Neural progenitor cell (in vitro differentiated cells): ENCODE results near the gene MARVELD1. TPM values are rescaled to one million over a fixed set of nuclear protein-coding genes. Genes with fewer than 3 reads are reported as not detected.

Experiments
- DNase-seq: peaks from one replicate; pipeline ENCODE4 v3.0.0-alpha.2; 2016; ENCODE audit warnings: low spot score
- H2AFZ ChIP-seq: fragments of 200-600 bp; sonication (generic); replicated peaks from 2 replicates; pipeline ENCODE4 v1.6.1; 2016; ENCODE audit warnings: antibody characterized with exemption
- H3F3A ChIP-seq: fragments of 200-600 bp; sonication (generic); 2 replicates; pipeline ENCODE4 v1.6.1; 2016; ENCODE audit warnings: antibody characterized with exemption, low read depth
- H3K27ac ChIP-seq: fragments of 200-600 bp; sonication (generic); 2 replicates; pipeline ENCODE4 v1.5.1; 2016; ENCODE audit warnings: mild to moderate bottlenecking
- H3K27me3 ChIP-seq: fragments of 200-600 bp; sonication (generic); 2 replicates; pipeline ENCODE4 v1.6.1; 2016; ENCODE audit warnings: mild to moderate bottlenecking, moderate library complexity
- H3K36me3 ChIP-seq: fragments of 200-600 bp; sonication (generic); 2 replicates; pipeline ENCODE4 v1.5.1; 2016
- H3K4me1 ChIP-seq: fragments of 200-600 bp; sonication (generic); 2 replicates; pipeline ENCODE4 v1.6.1; 2016; ENCODE audit warnings: mixed run types
- H3K4me2 ChIP-seq: fragments of 200-600 bp; sonication (generic); 2 replicates; pipeline ENCODE4 v1.6.1; 2016
- H3K4me3 ChIP-seq: fragments of 200-600 bp; sonication (generic); 2 replicates; pipeline ENCODE4 v1.5.1; 2016
- H3K79me2 ChIP-seq: fragments of 200-600 bp; sonication (generic); 2 replicates; pipeline ENCODE4 v1.6.1; 2016; ENCODE audit warnings: low read depth
- H3K9ac ChIP-seq: fragments of 200-600 bp; sonication (generic); 2 replicates; pipeline ENCODE4 v1.6.1; 2016
- H3K9me3 ChIP-seq: fragments of 200-600 bp; sonication (generic); 2 replicates; pipeline ENCODE4 v1.5.1; 2016; ENCODE audit warnings: low read depth
- H4K20me1 ChIP-seq: fragments of 200-600 bp; sonication (generic); 2 replicates; pipeline ENCODE4 v1.6.1; 2016; ENCODE audit warnings: low read depth
- H3K27ac Mint-ChIP-seq: 3 replicates; pipeline ENCODE4 v1.8.0; 2021; ENCODE audit warnings: mixed read lengths
- H3K27me3 Mint-ChIP-seq: 2 replicates; pipeline ENCODE4 v1.8.0; 2022; ENCODE audit warnings: low read depth, mild to moderate bottlenecking, inconsistent platforms, moderate library complexity, mixed read lengths; ENCODE audit not compliant: insufficient read depth
- H3K36me3 Mint-ChIP-seq: 3 replicates; pipeline ENCODE4 v1.8.0; 2021; ENCODE audit warnings: mixed read lengths
- H3K4me1 Mint-ChIP-seq: 3 replicates; pipeline ENCODE4 v1.8.0; 2021; ENCODE audit warnings: mixed read lengths
- H3K4me3 Mint-ChIP-seq: 3 replicates; pipeline ENCODE4 v1.8.0; 2021; ENCODE audit warnings: mild to moderate bottlenecking, moderate library complexity, mixed read lengths
- H3K9me3 Mint-ChIP-seq: 3 replicates; pipeline ENCODE4 v1.8.0; 2020; ENCODE audit warnings: mixed read lengths
- CTCF ChIP-seq: fragments of 200-600 bp; sonication (generic); IDR thresholded peaks from 2 replicates; pipeline ENCODE4 v1.5.1; 2017; ENCODE audit warnings: antibody characterized with exemption, mild to moderate bottlenecking
- EZH2 ChIP-seq: fragments of 200-600 bp; sonication (generic); IDR thresholded peaks from 2 replicates; pipeline ENCODE4 v1.6.1; 2017; ENCODE audit warnings: antibody characterized with exemption, mild to moderate bottlenecking, moderate library complexity
- EZH2phosphoT487 ChIP-seq: fragments of 200-600 bp; sonication (generic); IDR thresholded peaks from 2 replicates; pipeline ENCODE4 v1.6.1; 2017; ENCODE audit warnings: antibody characterized with exemption
- total RNA-seq: library from RNA; depleted of rRNA; stranded (reverse); fragments of >200 nt; gene quantifications from 2 replicates; pipeline ENCODE4 v1.2.3, GENCODE V29; 2015; ENCODE audit warnings: low replicate concordance

MARVELD1 gene
- total RNA-seq: 7.1 and 21.9 TPM in 2 replicates

- Mint-ChIP-seq H3K27ac (peak within 1 kb of the TSS; percentile 97), H3K27me3 (peaks cover 7% of the 10 kb centered on the region), H3K4me3 (peak within 1 kb of the TSS; percentile 98), H3K9me3 (no peaks in the 10 kb centered on the region), H3K36me3 (peaks cover 1% of the 10 kb centered on the region), H3K4me1 (peaks cover 38% of the 10 kb centered on the region)
- peak within 1 kb of the TSS; percentile 81 for H2AFZ ChIP-seq
- peaks cover 30% of the 10 kb centered on the region for H3K4me1 ChIP-seq
- H3K27me3 ChIP-seq: no peaks in the 10 kb centered on the region
- no peaks in the 10 kb centered on the region for H3K9me3 ChIP-seq
- TF ChIP-seq EZH2 (no peak), CTCF (no peak), EZH2phosphoT487 (no peak)
- no peak within 1 kb of the TSS for H3K27ac ChIP-seq
- H3K4me3 ChIP-seq: peak within 1 kb of the TSS; percentile 58
- DNase-seq: peak; percentile 79
- H3K9ac ChIP-seq: no peak within 1 kb of the TSS
- H4K20me1 ChIP-seq: peaks cover 14% of the 10 kb centered on the region
- peaks cover 38% of the 10 kb centered on the region for H3F3A ChIP-seq
- no peaks in the 10 kb centered on the region for H3K36me3 ChIP-seq
- peak within 1 kb of the TSS; percentile 88 for H3K4me2 ChIP-seq
- peaks cover 26% of the 10 kb centered on the region for H3K79me2 ChIP-seq
Observed at GRCh38 chr10:97713339-97713825, at the start of gene MARVELD1. MARVELD1 (plus strand) TSS chr10:97713730; CDS start chr10:97713877, 147 bp downstream.

- Histone ChIP-seq H3K4me1 (no peaks in the 10 kb centered on the region), H3F3A (no peaks in the 10 kb centered on the region), H2AFZ (no peak overlapping the region), H3K27ac (no peak overlapping the region), H3K27me3 (no peaks in the 10 kb centered on the region), H4K20me1 (no peaks in the 10 kb centered on the region), H3K9me3 (no peaks in the 10 kb centered on the region), H3K79me2 (no peaks in the 10 kb centered on the region), H3K9ac (no peak overlapping the region), H3K4me3 (no peak overlapping the region), H3K4me2 (no peak overlapping the region), H3K36me3 (no peaks in the 10 kb centered on the region)
- H3K27ac Mint-ChIP-seq: no peak overlapping the region
- H3K4me3 Mint-ChIP-seq: no peak overlapping the region
- no peaks in the 10 kb centered on the region for H3K4me1 Mint-ChIP-seq
- no peak for TF ChIP-seq CTCF
- TF ChIP-seq EZH2phosphoT487: no peak
- TF ChIP-seq EZH2: no peak
- H3K9me3 Mint-ChIP-seq: no peaks in the 10 kb centered on the region
- peaks cover 19% of the 10 kb centered on the region for H3K36me3 Mint-ChIP-seq
- H3K27me3 Mint-ChIP-seq: peaks cover 2% of the 10 kb centered on the region
- DNase-seq: no peak
Observed at GRCh38 chr10:97664282-97664850, 49.2 kb upstream of the MARVELD1 start.

GRCh38 chr10:97666992-97667391 lies 46.5 kb upstream of the MARVELD1 start:
- Mint-ChIP-seq H3K4me3 (no peak overlapping the region), H3K27me3 (no peaks in the 10 kb centered on the region), H3K27ac (no peak overlapping the region), H3K36me3 (peaks cover 17% of the 10 kb centered on the region), H3K4me1 (no peaks in the 10 kb centered on the region), H3K9me3 (no peaks in the 10 kb centered on the region)
- Histone ChIP-seq H3K27ac (no peak overlapping the region), H4K20me1 (no peaks in the 10 kb centered on the region), H3K4me1 (no peaks in the 10 kb centered on the region), H3K27me3 (no peaks in the 10 kb centered on the region), H3K4me3 (no peak overlapping the region), H3K36me3 (no peaks in the 10 kb centered on the region), H3F3A (no peaks in the 10 kb centered on the region), H3K9me3 (no peaks in the 10 kb centered on the region), H2AFZ (no peak overlapping the region), H3K4me2 (no peak overlapping the region), H3K79me2 (no peaks in the 10 kb centered on the region), H3K9ac (no peak overlapping the region)
- DNase-seq: no peak
- TF ChIP-seq EZH2phosphoT487: no peak
- TF ChIP-seq CTCF: no peak
- no peak for TF ChIP-seq EZH2
